ENCODE data around the gene NDRG4. TPM values are rescaled to one million over a fixed set of nuclear protein-coding genes. Genes with fewer than 3 reads are reported as not detected.

The NDRG4 gene, protein sequence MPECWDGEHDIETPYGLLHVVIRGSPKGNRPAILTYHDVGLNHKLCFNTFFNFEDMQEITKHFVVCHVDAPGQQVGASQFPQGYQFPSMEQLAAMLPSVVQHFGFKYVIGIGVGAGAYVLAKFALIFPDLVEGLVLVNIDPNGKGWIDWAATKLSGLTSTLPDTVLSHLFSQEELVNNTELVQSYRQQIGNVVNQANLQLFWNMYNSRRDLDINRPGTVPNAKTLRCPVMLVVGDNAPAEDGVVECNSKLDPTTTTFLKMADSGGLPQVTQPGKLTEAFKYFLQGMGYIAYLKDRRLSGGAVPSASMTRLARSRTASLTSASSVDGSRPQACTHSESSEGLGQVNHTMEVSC
- total RNA-seq (3.1 and 8.7 TPM in 2 replicates), polyA plus RNA-seq (4.3 and 8.6 TPM in 2 replicates)

DNA sequence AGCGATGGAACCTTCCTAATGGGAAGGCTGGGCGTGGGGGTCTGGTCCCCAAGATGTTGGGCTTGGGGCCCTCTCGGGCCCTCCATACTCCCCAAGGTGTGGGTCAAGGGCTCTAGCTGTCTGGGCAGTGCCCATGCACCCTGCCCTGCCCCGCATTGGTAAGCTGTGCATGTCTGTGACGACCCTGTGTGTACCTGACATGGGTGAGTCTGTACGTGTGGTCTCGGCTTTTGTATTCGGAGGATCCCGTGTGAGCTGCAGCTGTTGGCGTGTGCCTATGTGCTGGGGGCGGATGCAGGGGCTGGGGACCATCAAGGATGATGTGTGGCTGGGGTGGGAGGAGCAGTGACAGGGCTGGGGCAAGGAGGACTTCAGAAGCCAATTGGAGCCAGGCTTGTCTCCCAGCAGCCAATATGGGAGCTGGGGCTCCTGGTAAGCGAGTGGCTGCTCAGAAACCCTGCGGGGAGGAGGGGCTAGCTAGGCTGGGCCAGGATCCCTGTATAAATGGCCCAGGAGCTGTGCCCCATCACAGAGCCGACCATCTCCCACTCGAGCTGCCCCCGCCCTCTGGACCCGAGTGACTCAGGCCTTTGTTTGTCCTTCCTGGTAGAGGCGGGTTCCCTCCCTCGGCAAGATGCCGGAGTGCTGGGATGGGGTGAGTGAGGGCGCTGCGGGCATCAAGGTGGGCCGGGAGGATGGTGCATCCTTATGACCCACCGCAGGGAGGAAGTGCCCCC lies at the start of gene NDRG4:
Gene NDRG4, plus strand, starts transcription at position 529 of the 737 bp plus-strand sequence. Its CDS starts 106 bp downstream, at position 635.
- peak; percentile 79 for DNase-seq (ENCODE audit: low spot score)
- Histone ChIP-seq H3K9me3 (ENCODE audit: low read depth) (no peaks in the 10 kb centered on the region), H3K4me1 (ENCODE audit: insufficient read depth) (peaks cover 7% of the 10 kb centered on the region), H3K4me3 (peak within 1 kb of the TSS; percentile 43), H3K4me2 (peak within 1 kb of the TSS; percentile 89), H2AFZ (peak within 1 kb of the TSS; percentile 15), H3K27me3 (peaks cover 3% of the 10 kb centered on the region), H3K36me3 (replicated peaks; ENCODE audit: insufficient read depth, low read depth) (no peaks in the 10 kb centered on the region), H3K79me2 (no peaks in the 10 kb centered on the region), H3K27ac (no peak within 1 kb of the TSS), H3K9me2 (replicated peaks; ENCODE audit: insufficient read depth) (no peaks in the 10 kb centered on the region), H4K20me1 (ENCODE audit: insufficient read depth, poor library complexity, severe bottlenecking) (no peaks in the 10 kb centered on the region)
- WGBS (ENCODE audit: low lambda C conversion rate, missing lambda C conversion rate), result 48% methylated on average over 23 of the region's 24 CpGs
- TF ChIP-seq, protein P1, sequence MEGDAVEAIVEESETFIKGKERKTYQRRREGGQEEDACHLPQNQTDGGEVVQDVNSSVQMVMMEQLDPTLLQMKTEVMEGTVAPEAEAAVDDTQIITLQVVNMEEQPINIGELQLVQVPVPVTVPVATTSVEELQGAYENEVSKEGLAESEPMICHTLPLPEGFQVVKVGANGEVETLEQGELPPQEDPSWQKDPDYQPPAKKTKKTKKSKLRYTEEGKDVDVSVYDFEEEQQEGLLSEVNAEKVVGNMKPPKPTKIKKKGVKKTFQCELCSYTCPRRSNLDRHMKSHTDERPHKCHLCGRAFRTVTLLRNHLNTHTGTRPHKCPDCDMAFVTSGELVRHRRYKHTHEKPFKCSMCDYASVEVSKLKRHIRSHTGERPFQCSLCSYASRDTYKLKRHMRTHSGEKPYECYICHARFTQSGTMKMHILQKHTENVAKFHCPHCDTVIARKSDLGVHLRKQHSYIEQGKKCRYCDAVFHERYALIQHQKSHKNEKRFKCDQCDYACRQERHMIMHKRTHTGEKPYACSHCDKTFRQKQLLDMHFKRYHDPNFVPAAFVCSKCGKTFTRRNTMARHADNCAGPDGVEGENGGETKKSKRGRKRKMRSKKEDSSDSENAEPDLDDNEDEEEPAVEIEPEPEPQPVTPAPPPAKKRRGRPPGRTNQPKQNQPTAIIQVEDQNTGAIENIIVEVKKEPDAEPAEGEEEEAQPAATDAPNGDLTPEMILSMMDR (IDR thresholded peaks at IDR 0.05; ENCODE audit: poor library complexity), result no peak
- TF ChIP-seq EZH2 (IDR thresholded peaks at IDR 0.05; ENCODE audit: borderline replicate concordance), result no peak
- no peak for TF ChIP-seq EZH2phosphoT487 (IDR thresholded peaks at IDR 0.05; ENCODE audit: low read depth, severe bottlenecking, unreplicated experiment)

DNA sequence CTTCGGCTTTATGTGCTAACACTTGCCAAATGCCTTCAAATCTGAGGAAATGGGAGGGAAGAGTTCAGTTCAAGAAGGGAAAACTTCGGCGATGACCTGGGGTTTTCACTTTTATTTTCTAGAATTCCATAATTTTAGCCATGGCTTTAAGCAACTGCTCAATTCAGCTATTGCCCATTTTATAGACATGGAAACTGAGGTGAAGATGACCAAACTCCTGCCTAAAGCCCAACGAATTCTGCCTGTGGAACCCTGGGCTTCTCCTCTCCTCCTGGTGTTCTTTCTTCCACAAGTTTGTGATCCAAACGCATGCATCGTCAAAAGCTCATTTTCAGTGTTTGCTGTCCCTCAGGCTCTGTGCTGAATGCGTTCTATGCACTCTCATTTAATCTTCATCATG lies 49.4 kb upstream of the NDRG4 start:
- no peak for DNase-seq (ENCODE audit: low spot score)
- Histone ChIP-seq H3K9me3 (ENCODE audit: low read depth) (no peaks in the 10 kb centered on the region), H3K27ac (no peak overlapping the region), H3K4me2 (no peak overlapping the region), H4K20me1 (ENCODE audit: insufficient read depth, poor library complexity, severe bottlenecking) (no peaks in the 10 kb centered on the region), H3K4me1 (ENCODE audit: insufficient read depth) (no peaks in the 10 kb centered on the region), H3K9me2 (replicated peaks; ENCODE audit: insufficient read depth) (no peaks in the 10 kb centered on the region), H3K79me2 (no peaks in the 10 kb centered on the region), H2AFZ (no peak overlapping the region), H3K36me3 (replicated peaks; ENCODE audit: insufficient read depth, low read depth) (no peaks in the 10 kb centered on the region), H3K27me3 (peaks cover 9% of the 10 kb centered on the region), H3K4me3 (no peak overlapping the region)
- TF ChIP-seq EZH2 (IDR thresholded peaks at IDR 0.05; ENCODE audit: borderline replicate concordance) (no peak), EZH2phosphoT487 (IDR thresholded peaks at IDR 0.05; ENCODE audit: low read depth, severe bottlenecking, unreplicated experiment) (no peak)
- TF ChIP-seq, protein P1 (IDR thresholded peaks at IDR 0.05; ENCODE audit: poor library complexity), result no peak
- 92% methylated on average over 7 of the region's 7 CpGs for WGBS (ENCODE audit: low lambda C conversion rate, missing lambda C conversion rate)

DNA sequence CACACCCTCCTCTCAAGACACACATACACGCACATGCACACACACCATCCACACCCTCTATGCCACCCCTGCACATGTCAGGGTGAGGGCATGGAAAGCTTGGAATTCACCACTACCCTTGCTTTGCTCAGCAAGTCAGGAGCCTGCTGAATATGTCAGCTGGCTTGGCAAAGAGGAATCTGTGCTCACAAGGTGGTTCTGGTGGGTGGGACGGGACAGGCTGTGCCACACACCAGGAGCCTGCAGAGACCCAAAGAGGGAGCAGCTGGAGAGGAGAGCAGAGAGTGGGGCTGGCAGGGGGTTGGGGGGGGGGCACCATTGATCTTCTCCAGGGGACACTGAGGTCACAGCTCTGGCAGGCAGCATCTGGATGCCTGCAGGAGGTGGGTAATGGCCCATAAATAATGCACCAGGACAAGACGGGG lies 48.7 kb upstream of the NDRG4 start:
- TF ChIP-seq EZH2phosphoT487 (IDR thresholded peaks at IDR 0.05; ENCODE audit: low read depth, severe bottlenecking, unreplicated experiment) (no peak), EZH2 (IDR thresholded peaks at IDR 0.05; ENCODE audit: borderline replicate concordance) (no peak)
- TF ChIP-seq, protein P1 (IDR thresholded peaks at IDR 0.05; ENCODE audit: poor library complexity), result no peak
- H3K27me3 ChIP-seq, result peaks cover 9% of the 10 kb centered on the region
- H4K20me1 ChIP-seq (ENCODE audit: insufficient read depth, poor library complexity, severe bottlenecking), result no peaks in the 10 kb centered on the region
- H3K9me2 ChIP-seq (replicated peaks; ENCODE audit: insufficient read depth), result no peaks in the 10 kb centered on the region
- H3K4me1 ChIP-seq (ENCODE audit: insufficient read depth), result no peaks in the 10 kb centered on the region
- H3K4me3 ChIP-seq, result no peak overlapping the region
- no peak overlapping the region for H2AFZ ChIP-seq
- no peaks in the 10 kb centered on the region for H3K79me2 ChIP-seq
- no peak for DNase-seq (ENCODE audit: low spot score)
- no peak overlapping the region for H3K27ac ChIP-seq
- WGBS (ENCODE audit: low lambda C conversion rate, missing lambda C conversion rate), result 74% methylated on average over 3 of the region's 3 CpGs
- H3K9me3 ChIP-seq (ENCODE audit: low read depth), result no peaks in the 10 kb centered on the region
- no peaks in the 10 kb centered on the region for H3K36me3 ChIP-seq (replicated peaks; ENCODE audit: insufficient read depth, low read depth)
- no peak overlapping the region for H3K4me2 ChIP-seq

All from hepatocyte (in vitro differentiated cells).